ENCODE data around the gene ANO5. TPM values are rescaled to one million over a fixed set of nuclear protein-coding genes. Genes with fewer than 3 reads are reported as not detected.

The ANO5 gene
- total RNA-seq, 1 experiment from 2014 or later = 1.1 TPM

DNA sequence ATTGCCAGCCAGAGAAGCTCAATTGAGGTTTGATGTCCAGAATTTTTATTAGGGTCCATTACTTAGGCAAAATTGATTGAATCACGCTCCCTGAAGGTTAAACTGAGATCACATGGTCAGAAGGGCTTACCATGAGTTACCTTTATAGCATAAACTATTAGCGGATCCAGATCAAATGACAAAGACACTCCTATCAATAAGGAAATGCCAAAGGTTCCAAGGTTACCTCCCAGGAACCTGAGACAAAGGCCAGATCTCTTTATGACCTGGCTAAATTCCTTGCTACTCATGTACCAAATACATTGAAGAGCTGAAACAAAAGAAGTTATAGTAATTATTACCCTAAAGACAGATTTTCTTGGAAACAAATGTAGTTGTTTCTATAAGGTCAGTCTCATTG, 27.8 kb upstream of the ANO5 start:
- no peaks in the 10 kb centered on the region for H3K4me1 ChIP-seq (ENCODE audit: control insufficient read depth in 1 of 2, insufficient read depth in 2 of 2, low read length in 2 of 2)
- ChIA-PET RAD21 (ENCODE audit: low non-redundant PET in 1 of 2, low total read pairs in 2 of 2, uncharacterized antibody in 2 of 2, unreplicated experiment in 2 of 2) (no interaction called here), POLR2A (no interaction called here), CTCF (no interaction called here)
- H3K4me3 ChIP-seq (replicated peaks in 1 of 2; ENCODE audit: low read depth in 1 of 2, low read length in 2 of 2) = no peak overlapping the region
- H3K9me2 ChIP-seq (ENCODE audit: insufficient read depth) = no peaks in the 10 kb centered on the region
- H3K4me2 ChIP-seq (ENCODE audit: low read length) = no peak overlapping the region
- peaks cover 4% of the 10 kb centered on the region; the same call in 1 of the 2 replicates for H3K27me3 ChIP-seq (ENCODE audit: insufficient read depth, low read length)
- H2AFZ ChIP-seq (ENCODE audit: low read depth, low read length, poor library complexity, severe bottlenecking) = no peak overlapping the region
- H3K9ac ChIP-seq (ENCODE audit: low read length) = no peak overlapping the region
- no TSS peak for BruUV-seq (replicated peaks)
- ATAC-seq (no peak), DNase-seq (ENCODE audit: low read depth, low spot score) (no peak)
- H3K27ac ChIP-seq (ENCODE audit: low read depth, low read length) = no peak overlapping the region
- intact Hi-C loops (cut with micrococcal nuclease) = no loop called here
- no peak for TF ChIP-seq SP1 (IDR thresholded peaks at IDR 0.05; ENCODE audit: low read depth)
- no peak for TF ChIP-seq ELF1 (IDR thresholded peaks at IDR 0.05; ENCODE audit: borderline replicate concordance, low read depth)
- no peak for TF ChIP-seq CBX3 (IDR thresholded peaks at IDR 0.05; ENCODE audit: low read depth)
- H4K20me1 ChIP-seq (ENCODE audit: insufficient read depth) = no peaks in the 10 kb centered on the region
- no peaks in the 10 kb centered on the region for H3K9me3 ChIP-seq (ENCODE audit: control insufficient read depth in 1 of 2, insufficient read depth in 1 of 2, low read depth in 1 of 2, low read length in 2 of 2)
- no peaks in the 10 kb centered on the region for H3K36me3 ChIP-seq (ENCODE audit: control insufficient read depth in 1 of 2, insufficient read depth in 2 of 2, low read length in 2 of 2)
- H3K79me2 ChIP-seq (ENCODE audit: insufficient read depth, low read length) = no peaks in the 10 kb centered on the region

DNA sequence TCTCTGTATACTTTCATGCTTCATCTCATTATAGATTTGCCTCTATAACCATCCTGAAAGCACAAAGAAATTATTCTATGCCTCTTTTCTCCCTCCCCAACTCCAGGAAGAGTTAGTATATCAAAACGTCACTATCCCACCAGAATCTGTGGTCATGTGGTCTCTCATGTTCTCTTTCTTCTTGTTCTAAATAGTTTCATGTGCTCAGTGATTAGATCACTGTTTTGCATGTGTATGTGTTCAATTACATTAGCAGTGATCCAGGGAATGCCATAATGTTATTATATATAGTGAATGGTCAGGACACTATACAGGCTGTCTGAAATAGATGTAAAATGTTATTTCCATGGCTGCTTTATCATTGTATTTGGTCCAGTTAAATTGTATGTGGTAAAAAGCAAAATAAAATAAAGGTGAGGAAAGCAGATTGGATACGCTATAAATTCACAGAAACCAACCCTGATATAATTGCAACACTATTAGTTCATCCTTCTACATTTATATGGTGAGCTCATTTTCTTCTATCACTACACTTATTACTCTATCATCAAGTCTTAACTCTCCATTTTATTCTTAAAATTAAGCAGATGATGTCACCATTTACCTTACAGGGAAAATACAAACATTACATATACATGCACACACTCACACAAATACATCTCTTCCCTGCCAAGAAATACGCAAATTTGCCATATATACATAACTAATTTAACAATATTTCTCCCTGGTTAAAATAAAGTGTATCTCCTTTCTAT, 26.9 kb upstream of the ANO5 start:
- Histone ChIP-seq H3K9me3 (ENCODE audit: control insufficient read depth in 1 of 2, insufficient read depth in 1 of 2, low read depth in 1 of 2, low read length in 2 of 2) (no peaks in the 10 kb centered on the region), H2AFZ (ENCODE audit: low read depth, low read length, poor library complexity, severe bottlenecking) (no peak overlapping the region), H3K9me2 (ENCODE audit: insufficient read depth) (no peaks in the 10 kb centered on the region), H3K79me2 (ENCODE audit: insufficient read depth, low read length) (no peaks in the 10 kb centered on the region), H3K4me3 (replicated peaks in 1 of 2; ENCODE audit: low read depth in 1 of 2, low read length in 2 of 2) (no peak overlapping the region), H3K36me3 (ENCODE audit: control insufficient read depth in 1 of 2, insufficient read depth in 2 of 2, low read length in 2 of 2) (no peaks in the 10 kb centered on the region), H3K9ac (ENCODE audit: low read length) (no peak overlapping the region), H4K20me1 (ENCODE audit: insufficient read depth) (no peaks in the 10 kb centered on the region), H3K27me3 (ENCODE audit: insufficient read depth, low read length) (peaks cover 4% of the 10 kb centered on the region; the same call in 1 of the 2 replicates), H3K27ac (ENCODE audit: low read depth, low read length) (no peak overlapping the region), H3K4me2 (ENCODE audit: low read length) (no peak overlapping the region), H3K4me1 (ENCODE audit: control insufficient read depth in 1 of 2, insufficient read depth in 2 of 2, low read length in 2 of 2) (no peaks in the 10 kb centered on the region)
- DNase-seq (ENCODE audit: low read depth, low spot score) = no peak
- intact Hi-C loops (cut with micrococcal nuclease) = no loop called here
- ATAC-seq = no peak
- RAD21 ChIA-PET (ENCODE audit: low non-redundant PET in 1 of 2, low total read pairs in 2 of 2, uncharacterized antibody in 2 of 2, unreplicated experiment in 2 of 2) = no interaction called here
- no peak for TF ChIP-seq CBX3 (IDR thresholded peaks at IDR 0.05; ENCODE audit: low read depth)
- no peak for TF ChIP-seq SP1 (IDR thresholded peaks at IDR 0.05; ENCODE audit: low read depth)
- no peak for TF ChIP-seq RAD21 (IDR thresholded peaks at IDR 0.05; ENCODE audit: low read depth)
- no peak for TF ChIP-seq EZH2 (IDR thresholded peaks at IDR 0.05)
- TF ChIP-seq CEBPB (IDR thresholded peaks at IDR 0.05; ENCODE audit: low read depth) = no peak
- no peak for TF ChIP-seq SIN3A (IDR thresholded peaks at IDR 0.05; ENCODE audit: low read depth)
- no peak for TF ChIP-seq ELF1 (IDR thresholded peaks at IDR 0.05; ENCODE audit: borderline replicate concordance, low read depth)
- TF ChIP-seq EGR1 (IDR thresholded peaks at IDR 0.05; ENCODE audit: low read depth) = no peak
- no peak for TF ChIP-seq FOSL1 (IDR thresholded peaks at IDR 0.05; ENCODE audit: low read depth)
- TF ChIP-seq, protein P1, sequence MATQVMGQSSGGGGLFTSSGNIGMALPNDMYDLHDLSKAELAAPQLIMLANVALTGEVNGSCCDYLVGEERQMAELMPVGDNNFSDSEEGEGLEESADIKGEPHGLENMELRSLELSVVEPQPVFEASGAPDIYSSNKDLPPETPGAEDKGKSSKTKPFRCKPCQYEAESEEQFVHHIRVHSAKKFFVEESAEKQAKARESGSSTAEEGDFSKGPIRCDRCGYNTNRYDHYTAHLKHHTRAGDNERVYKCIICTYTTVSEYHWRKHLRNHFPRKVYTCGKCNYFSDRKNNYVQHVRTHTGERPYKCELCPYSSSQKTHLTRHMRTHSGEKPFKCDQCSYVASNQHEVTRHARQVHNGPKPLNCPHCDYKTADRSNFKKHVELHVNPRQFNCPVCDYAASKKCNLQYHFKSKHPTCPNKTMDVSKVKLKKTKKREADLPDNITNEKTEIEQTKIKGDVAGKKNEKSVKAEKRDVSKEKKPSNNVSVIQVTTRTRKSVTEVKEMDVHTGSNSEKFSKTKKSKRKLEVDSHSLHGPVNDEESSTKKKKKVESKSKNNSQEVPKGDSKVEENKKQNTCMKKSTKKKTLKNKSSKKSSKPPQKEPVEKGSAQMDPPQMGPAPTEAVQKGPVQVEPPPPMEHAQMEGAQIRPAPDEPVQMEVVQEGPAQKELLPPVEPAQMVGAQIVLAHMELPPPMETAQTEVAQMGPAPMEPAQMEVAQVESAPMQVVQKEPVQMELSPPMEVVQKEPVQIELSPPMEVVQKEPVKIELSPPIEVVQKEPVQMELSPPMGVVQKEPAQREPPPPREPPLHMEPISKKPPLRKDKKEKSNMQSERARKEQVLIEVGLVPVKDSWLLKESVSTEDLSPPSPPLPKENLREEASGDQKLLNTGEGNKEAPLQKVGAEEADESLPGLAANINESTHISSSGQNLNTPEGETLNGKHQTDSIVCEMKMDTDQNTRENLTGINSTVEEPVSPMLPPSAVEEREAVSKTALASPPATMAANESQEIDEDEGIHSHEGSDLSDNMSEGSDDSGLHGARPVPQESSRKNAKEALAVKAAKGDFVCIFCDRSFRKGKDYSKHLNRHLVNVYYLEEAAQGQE (IDR thresholded peaks at IDR 0.05; ENCODE audit: low read depth) = no peak
- no peak for TF ChIP-seq EZH2phosphoT487 (IDR thresholded peaks at IDR 0.05; ENCODE audit: borderline replicate concordance)
- POLR2A ChIA-PET = no interaction called here
- CTCF ChIA-PET = no interaction called here
- no TSS peak for BruUV-seq (replicated peaks)

Data from HCT116 (cell line).